H9 (cell line): ENCODE measurements around the gene GTPBP6. TPM values are rescaled to one million over a fixed set of nuclear protein-coding genes. Genes with fewer than 3 reads are reported as not detected.
A peak's percentile ranks its signal among the peaks of the same experiment; 100 is the strongest.

Experiments used
- DNase-seq: peaks from one replicate; pipeline ENCODE4 v3.0.0-alpha.2; 2017
- H2AFZ ChIP-seq: one replicate; pipeline ENCODE4 v1.6.1; 2013; ENCODE audit warnings: mild to moderate bottlenecking, low read length, control low read depth, moderate library complexity
- H2AK5ac ChIP-seq: 2 replicates; pipeline ENCODE4 v1.6.1; 2013; ENCODE audit warnings: low read length, control low read depth, mixed read lengths; ENCODE audit not compliant: insufficient read length
- H2BK120ac ChIP-seq: one replicate; pipeline ENCODE4 v1.6.1; 2013; ENCODE audit warnings: low read depth, mild to moderate bottlenecking, low read length, control low read depth, inconsistent platforms; ENCODE audit not compliant: poor library complexity, severe bottlenecking
- H2BK12ac ChIP-seq: 2 replicates; pipeline ENCODE4 v1.6.1; 2013; ENCODE audit warnings: low read length, control low read depth, mixed read lengths, low read depth; ENCODE audit not compliant: insufficient read length
- H2BK15ac ChIP-seq: 2 replicates; pipeline ENCODE4 v1.6.1; 2013; ENCODE audit warnings: low read depth, low read length, control low read depth
- H2BK20ac ChIP-seq: one replicate; pipeline ENCODE4 v1.6.1; 2013; ENCODE audit warnings: low read depth, mild to moderate bottlenecking, low read length, control low read depth, inconsistent platforms; ENCODE audit not compliant: poor library complexity, severe bottlenecking
- H2BK5ac ChIP-seq: 2 replicates; pipeline ENCODE4 v1.6.1; 2013; ENCODE audit warnings: low read length, control low read depth, mixed read lengths; ENCODE audit not compliant: insufficient read length
- H3K14ac ChIP-seq: 2 replicates; pipeline ENCODE4 v1.6.1; 2013; ENCODE audit warnings: low read length, control low read depth; ENCODE audit not compliant: insufficient read depth
- H3K18ac ChIP-seq: 2 replicates; pipeline ENCODE4 v1.6.1; 2013; ENCODE audit warnings: low read depth, mild to moderate bottlenecking, mixed read lengths, low read length, control low read depth; ENCODE audit not compliant: insufficient read length
- H3K23ac ChIP-seq: 2 replicates; pipeline ENCODE4 v1.6.1; 2013; ENCODE audit warnings: low read length, control low read depth, mixed read lengths, low read depth; ENCODE audit not compliant: insufficient read length
- H3K23me2 ChIP-seq: 2 replicates; pipeline ENCODE4 v1.6.1; 2013; ENCODE audit warnings: low read depth, mild to moderate bottlenecking, mixed read lengths, low read length, control low read depth; ENCODE audit not compliant: insufficient read length, poor library complexity, severe bottlenecking
- H3K27ac ChIP-seq: 2 replicates; pipeline ENCODE4 v1.5.1; 2013; ENCODE audit warnings: low read length, control low read depth, mixed read lengths, low read depth; ENCODE audit not compliant: insufficient read length
- H3K27me3 ChIP-seq: 2 replicates; pipeline ENCODE4 v1.6.1; 2013; ENCODE audit warnings: low read length, control low read depth, inconsistent platforms; ENCODE audit not compliant: insufficient read depth
- H3K4ac ChIP-seq: 2 replicates; pipeline ENCODE4 v1.6.1; 2013; ENCODE audit warnings: low read depth, mild to moderate bottlenecking, control low read depth, inconsistent platforms, low read length, moderate library complexity
- H3K4me1 ChIP-seq: 2 replicates; pipeline ENCODE4 v1.6.1; 2013; ENCODE audit warnings: low read length, control low read depth, inconsistent platforms; ENCODE audit not compliant: insufficient read depth
- H3K4me2 ChIP-seq: 2 replicates; pipeline ENCODE4 v1.6.1; 2013; ENCODE audit warnings: low read length, control low read depth, mixed read lengths; ENCODE audit not compliant: insufficient read length, insufficient read depth
- H3K56ac ChIP-seq: 2 replicates; pipeline ENCODE4 v1.6.1; 2013; ENCODE audit warnings: low read depth, mild to moderate bottlenecking, mixed read lengths, low read length, control low read depth; ENCODE audit not compliant: insufficient read length
- H3K79me1 ChIP-seq: 2 replicates; pipeline ENCODE4 v1.6.1; 2013; ENCODE audit warnings: low read depth, mild to moderate bottlenecking, moderate library complexity, low read length, control low read depth, inconsistent platforms; ENCODE audit not compliant: insufficient read depth, poor library complexity, severe bottlenecking
- H3K79me2 ChIP-seq: 2 replicates; pipeline ENCODE4 v1.6.1; 2013; ENCODE audit warnings: low read length, control low read depth, inconsistent platforms; ENCODE audit not compliant: insufficient read depth
- H3K9ac ChIP-seq: 2 replicates; pipeline ENCODE4 v1.6.1; 2013; ENCODE audit warnings: low read length, control low read depth, mixed read lengths; ENCODE audit not compliant: insufficient read length; ENCODE audit errors: extremely low read depth
- H3K9me3 ChIP-seq: one replicate; pipeline ENCODE4 v1.6.1; 2013; ENCODE audit warnings: low read depth, low read length, inconsistent platforms; ENCODE audit not compliant: control insufficient read depth
- H3T11ph ChIP-seq: one replicate; pipeline ENCODE4 v1.6.1; 2013; ENCODE audit warnings: mild to moderate bottlenecking, low read length, control low read depth, inconsistent platforms
- H4K20me1 ChIP-seq: one replicate; pipeline ENCODE4 v1.6.1; 2013; ENCODE audit not compliant: control insufficient read depth, insufficient read length, insufficient read depth
- H4K5ac ChIP-seq: 2 replicates; pipeline ENCODE4 v1.6.1; 2013; ENCODE audit warnings: low read depth, mild to moderate bottlenecking, mixed read lengths, low read length, control low read depth; ENCODE audit not compliant: insufficient read length
- H4K8ac ChIP-seq: replicated peaks from 2 replicates; pipeline ENCODE4 v1.6.1; 2013; ENCODE audit warnings: low read length, control low read depth, mixed read lengths, low read depth; ENCODE audit not compliant: insufficient read length
- H4K91ac ChIP-seq: 2 replicates; pipeline ENCODE4 v1.6.1; 2013; ENCODE audit warnings: low read depth, mild to moderate bottlenecking, moderate library complexity, mixed read lengths, low read length, control low read depth; ENCODE audit not compliant: insufficient read length
- H3K27ac Mint-ChIP-seq, 3 experiments: 2 replicates in 2 of 3; 3 replicates in 1 of 3; pipeline ENCODE4 v1.8.0; 2020 to 2021; ENCODE audit warnings: mixed read lengths in 3 of 3, mild to moderate bottlenecking in 1 of 3, moderate library complexity in 1 of 3
- H3K27me3 Mint-ChIP-seq: 2 replicates; pipeline ENCODE4 v1.8.0; 2021; ENCODE audit warnings: low read depth, mild to moderate bottlenecking, moderate library complexity, mixed read lengths
- H3K36me3 Mint-ChIP-seq, 3 experiments: 2 replicates in 2 of 3; 3 replicates in 1 of 3; pipeline ENCODE4 v1.8.0; 2020 to 2021; ENCODE audit warnings: low read depth in 3 of 3, mixed read lengths in 3 of 3; ENCODE audit not compliant: insufficient read depth in 1 of 3
- H3K4me1 Mint-ChIP-seq, 2 experiments: 2 replicates each; pipeline ENCODE4 v1.8.0; 2020; ENCODE audit warnings: mixed read lengths in 2 of 2
- H3K4me3 Mint-ChIP-seq, 2 experiments: 2 replicates in 1 of 2; 3 replicates in 1 of 2; pipeline ENCODE4 v1.8.0; 2020 to 2021; ENCODE audit warnings: mild to moderate bottlenecking in 2 of 2, mixed read lengths in 2 of 2, moderate library complexity in 1 of 2
- H3K9me3 Mint-ChIP-seq, 2 experiments: 2 replicates in 1 of 2; 3 replicates in 1 of 2; pipeline ENCODE4 v1.8.0; 2020; ENCODE audit warnings: mild to moderate bottlenecking in 2 of 2, mixed read lengths in 2 of 2, moderate library complexity in 1 of 2
- CTCF ChIP-seq: fragments of 200-600 bp; sonication (generic); conservative IDR thresholded peaks from 3 replicates; pipeline ENCODE4 v1.8.0; 2021; ENCODE audit warnings: antibody characterized with exemption, mild to moderate bottlenecking
- WGBS: extraction: QIAGEN DNeasy Blood & Tissue Kit; methylation state at CpG from one replicate; pipeline ENCODE4 v1.1.7; 2013; ENCODE audit warnings: missing lambda C conversion rate, low lambda C conversion rate, mixed read lengths; ENCODE audit not compliant: insufficient read length; ENCODE audit errors: extremely low coverage; 5-methylcytosine and 5-hydroxymethylcytosine counted together
- total RNA-seq: library from RNA; stranded (reverse); gene quantifications from 2 replicates; pipeline ENCODE4 v1.2.1, GENCODE V29; 2021

GTPBP6 gene
- total RNA-seq, 1 experiment from 2014 or later: 64.0 TPM

GRCh38 chrX:355329-356050 lies 36.9 kb upstream of the GTPBP6 start:
- Mint-ChIP-seq H3K9me3 (no peaks in the 10 kb centered on the region), H3K27ac (peak overlapping the region in 2 of 3 experiments; percentile 25 to 36; a peak in 4 of 7 replicates), H3K36me3 (peaks cover 27 to 64% (median 53%) of the 10 kb centered on the region in 3 experiments; a peak in 6 of 7 replicates), H3K4me3 (no peak overlapping the region), H3K27me3 (no peaks in the 10 kb centered on the region; the same call in 1 of the 2 replicates), H3K4me1 (no peaks in the 10 kb centered on the region)
- TF ChIP-seq CTCF: no peak
- H3K56ac ChIP-seq: no peak overlapping the region
- H2AK5ac ChIP-seq: no peak overlapping the region
- no peak overlapping the region for H4K91ac ChIP-seq
- no peak for DNase-seq
- H3K27me3 ChIP-seq: no peaks in the 10 kb centered on the region
- H2AFZ ChIP-seq: no peak overlapping the region
- H3K79me2 ChIP-seq: no peaks in the 10 kb centered on the region
- H4K20me1 ChIP-seq: no peaks in the 10 kb centered on the region
- H2BK20ac ChIP-seq: no peak overlapping the region
- H2BK120ac ChIP-seq: no peak overlapping the region
- H3K9ac ChIP-seq: no peak overlapping the region
- no peak overlapping the region for H3K23ac ChIP-seq
- H3K4me1 ChIP-seq: no peaks in the 10 kb centered on the region
- no peak overlapping the region for H4K5ac ChIP-seq
- H2BK15ac ChIP-seq: no peak overlapping the region
- no peak overlapping the region for H3K4ac ChIP-seq
- H3K18ac ChIP-seq: no peak overlapping the region
- H2BK5ac ChIP-seq: no peak overlapping the region
- no peak overlapping the region for H3K14ac ChIP-seq
- H3K9me3 ChIP-seq: no peaks in the 10 kb centered on the region
- H3K4me2 ChIP-seq: no peak overlapping the region
- no peak overlapping the region for H4K8ac ChIP-seq
- WGBS: no CpG with 5 or more reads among the region's 35 CpGs
- no peak overlapping the region for H2BK12ac ChIP-seq
- no peaks in the 10 kb centered on the region for H3K79me1 ChIP-seq
- H3K23me2 ChIP-seq: no peaks in the 10 kb centered on the region
- no peak overlapping the region for H3K27ac ChIP-seq
- H3T11ph ChIP-seq: no peak overlapping the region
